ENCODE data around the gene ATAT1. TPM values are rescaled to one million over a fixed set of nuclear protein-coding genes. Genes with fewer than 3 reads are reported as not detected.

Gene ATAT1
- total and polyA plus RNA-seq, 2 of the 4 experiments (the other 2 are of a cell fraction): 5.6 to 15.5 TPM

DNA sequence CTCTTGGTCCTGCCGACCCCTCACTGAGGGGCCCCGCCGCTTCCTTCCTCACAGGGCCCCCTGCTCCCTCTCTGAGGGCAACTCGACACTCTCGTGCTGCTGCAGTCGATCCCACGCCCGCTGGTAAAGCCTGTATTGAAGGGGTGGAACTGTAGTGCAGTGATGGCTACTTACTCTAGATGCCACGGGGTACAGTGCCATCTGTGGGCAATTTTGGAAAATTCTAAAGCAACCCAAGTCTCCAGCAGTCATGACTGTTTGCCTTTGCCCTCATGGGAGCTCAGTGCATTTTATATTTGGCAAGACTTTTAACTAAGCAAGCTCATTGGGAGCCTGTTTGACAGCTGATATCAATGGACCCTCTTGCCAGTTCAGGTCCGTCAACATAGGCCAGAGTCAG, 13.8 kb downstream of the ATAT1 start:
- WGBS, 2 experiments (ENCODE audit: extremely low coverage in 2 of 2, insufficient read length in 1 of 2): 84% methylated on average over 4 of the region's 10 CpGs; no CpG with 5 or more reads in 1 of the 2 experiments
- TF ChIP-seq RFX5 (IDR thresholded peaks at IDR 0.05; ENCODE audit: low read depth, low read length) (no peak), NFE2L2 (IDR thresholded peaks at IDR 0.05; ENCODE audit: low read depth, low read length) (no peak), RCOR1 (IDR thresholded peaks at IDR 0.05; ENCODE audit: insufficient replicate concordance, low read length) (no peak), RAD21 (IDR thresholded peaks at IDR 0.05; ENCODE audit: low read length) (no peak), MAZ (IDR thresholded peaks at IDR 0.05; ENCODE audit: borderline replicate concordance, low read depth, low read length) (no peak), MXI1 (IDR thresholded peaks at IDR 0.05; ENCODE audit: borderline replicate concordance, low read depth, low read length) (no peak), MAFK (IDR thresholded peaks at IDR 0.05; ENCODE audit: low read depth, low read length) (no peak), FOS (IDR thresholded peaks at IDR 0.05; ENCODE audit: low read depth, low read length) (no peak), POLR2A (IDR thresholded peaks at IDR 0.05; ENCODE audit: low read depth, low read length) (no peak), SMC3 (IDR thresholded peaks at IDR 0.05; ENCODE audit: low read depth, low read length) (no peak), BHLHE40 (IDR thresholded peaks at IDR 0.05; ENCODE audit: low read depth, low read length) (no peak), CEBPB (IDR thresholded peaks at IDR 0.05; ENCODE audit: low read depth, low read length) (no peak), CHD1 (IDR thresholded peaks at IDR 0.05; ENCODE audit: low read depth, low read length) (no peak)
- TF ChIP-seq, protein P1, sequence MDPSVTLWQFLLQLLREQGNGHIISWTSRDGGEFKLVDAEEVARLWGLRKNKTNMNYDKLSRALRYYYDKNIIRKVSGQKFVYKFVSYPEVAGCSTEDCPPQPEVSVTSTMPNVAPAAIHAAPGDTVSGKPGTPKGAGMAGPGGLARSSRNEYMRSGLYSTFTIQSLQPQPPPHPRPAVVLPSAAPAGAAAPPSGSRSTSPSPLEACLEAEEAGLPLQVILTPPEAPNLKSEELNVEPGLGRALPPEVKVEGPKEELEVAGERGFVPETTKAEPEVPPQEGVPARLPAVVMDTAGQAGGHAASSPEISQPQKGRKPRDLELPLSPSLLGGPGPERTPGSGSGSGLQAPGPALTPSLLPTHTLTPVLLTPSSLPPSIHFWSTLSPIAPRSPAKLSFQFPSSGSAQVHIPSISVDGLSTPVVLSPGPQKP (IDR thresholded peaks at IDR 0.05; ENCODE audit: borderline replicate concordance, low read depth, low read length): no peak
- TF ChIP-seq, protein P2, sequence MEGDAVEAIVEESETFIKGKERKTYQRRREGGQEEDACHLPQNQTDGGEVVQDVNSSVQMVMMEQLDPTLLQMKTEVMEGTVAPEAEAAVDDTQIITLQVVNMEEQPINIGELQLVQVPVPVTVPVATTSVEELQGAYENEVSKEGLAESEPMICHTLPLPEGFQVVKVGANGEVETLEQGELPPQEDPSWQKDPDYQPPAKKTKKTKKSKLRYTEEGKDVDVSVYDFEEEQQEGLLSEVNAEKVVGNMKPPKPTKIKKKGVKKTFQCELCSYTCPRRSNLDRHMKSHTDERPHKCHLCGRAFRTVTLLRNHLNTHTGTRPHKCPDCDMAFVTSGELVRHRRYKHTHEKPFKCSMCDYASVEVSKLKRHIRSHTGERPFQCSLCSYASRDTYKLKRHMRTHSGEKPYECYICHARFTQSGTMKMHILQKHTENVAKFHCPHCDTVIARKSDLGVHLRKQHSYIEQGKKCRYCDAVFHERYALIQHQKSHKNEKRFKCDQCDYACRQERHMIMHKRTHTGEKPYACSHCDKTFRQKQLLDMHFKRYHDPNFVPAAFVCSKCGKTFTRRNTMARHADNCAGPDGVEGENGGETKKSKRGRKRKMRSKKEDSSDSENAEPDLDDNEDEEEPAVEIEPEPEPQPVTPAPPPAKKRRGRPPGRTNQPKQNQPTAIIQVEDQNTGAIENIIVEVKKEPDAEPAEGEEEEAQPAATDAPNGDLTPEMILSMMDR (conservative IDR thresholded peaks at IDR 0.05; ENCODE audit: low read depth, low read length): no peak
- TF ChIP-seq, protein P3, sequence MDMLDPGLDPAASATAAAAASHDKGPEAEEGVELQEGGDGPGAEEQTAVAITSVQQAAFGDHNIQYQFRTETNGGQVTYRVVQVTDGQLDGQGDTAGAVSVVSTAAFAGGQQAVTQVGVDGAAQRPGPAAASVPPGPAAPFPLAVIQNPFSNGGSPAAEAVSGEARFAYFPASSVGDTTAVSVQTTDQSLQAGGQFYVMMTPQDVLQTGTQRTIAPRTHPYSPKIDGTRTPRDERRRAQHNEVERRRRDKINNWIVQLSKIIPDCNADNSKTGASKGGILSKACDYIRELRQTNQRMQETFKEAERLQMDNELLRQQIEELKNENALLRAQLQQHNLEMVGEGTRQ (IDR thresholded peaks at IDR 0.05; ENCODE audit: low read depth, low read length): no peak

More for the DNA sequence above, 13.8 kb downstream of the ATAT1 start:
- Histone ChIP-seq H2BK5ac (ENCODE audit: low read depth, low read length, poor library complexity, severe bottlenecking) (no peak overlapping the region), H4K5ac (ENCODE audit: low read depth, low read length) (no peak overlapping the region), H3K36me3 (ENCODE audit: control insufficient read depth, insufficient read depth, low read length) (peaks cover 39% of the 10 kb centered on the region), H3K4ac (ENCODE audit: low read depth, low read length) (no peak overlapping the region), H3K79me1 (ENCODE audit: low read depth in 1 of 2, low read length in 2 of 2) (peaks cover 7 to 12% of the 10 kb centered on the region in 2 experiments; a peak in 3 of 4 replicates), H3K18ac (ENCODE audit: low read depth, low read length) (no peak overlapping the region), H2BK120ac (ENCODE audit: low read depth, low read length) (no peak overlapping the region), H3K9ac (ENCODE audit: low read depth, low read length) (no peak overlapping the region), H3K23ac (ENCODE audit: low read depth, low read length) (no peak overlapping the region), H4K91ac (ENCODE audit: insufficient read depth, low read depth, low read length) (no peak overlapping the region), H3K14ac (replicated peaks; ENCODE audit: low read depth, low read length) (no peak overlapping the region), H2AK9ac (replicated peaks; ENCODE audit: low read depth, low read length, poor library complexity) (no peak overlapping the region), H2AFZ (replicated peaks; ENCODE audit: low read length, poor library complexity) (no peak overlapping the region), H3K4me3 (ENCODE audit: insufficient read depth, low read depth, low read length) (no peak overlapping the region), H3K56ac (ENCODE audit: extremely low read depth, insufficient read depth, low read length) (no peak overlapping the region), H2BK15ac (ENCODE audit: low read depth, low read length) (no peak overlapping the region), H3K27me3 (ENCODE audit: control insufficient read depth, insufficient read depth, low read length) (no peaks in the 10 kb centered on the region), H2AK5ac (ENCODE audit: low read depth, low read length) (no peak overlapping the region), H4K8ac (ENCODE audit: low read depth in 2 of 2, low read length in 2 of 2) (no peak overlapping the region), H3K4me1 (ENCODE audit: control insufficient read depth, insufficient read depth, low read length) (no peaks in the 10 kb centered on the region), H2BK20ac (ENCODE audit: low read depth, low read length) (no peak overlapping the region), H3K27ac (ENCODE audit: insufficient read depth, low read length) (no peak overlapping the region), H4K20me1 (ENCODE audit: insufficient read depth, low read length) (no peaks in the 10 kb centered on the region), H3K9me3 (ENCODE audit: control insufficient read depth, insufficient read depth, low read length) (no peaks in the 10 kb centered on the region), H3K4me2 (ENCODE audit: low read depth, low read length) (no peak overlapping the region), H3K9me1 (ENCODE audit: insufficient read depth, low read length) (no peaks in the 10 kb centered on the region; the same call in 1 of the 2 replicates)
- BruUV-seq (replicated peaks): no TSS peak
- CTCF ChIA-PET: interaction anchor here (2.2 kb wide), 1 partner anchor 32 kb away, joined by 5 read pairs; the partner anchor contains the start of gene DHX16
- in situ Hi-C loops (cut with MboI; ENCODE audit: low sequenced_read_pairs): no loop called here
- ATAC-seq (ENCODE audit: low read depth) (no peak), DNase-seq (no peak)
- intact Hi-C loops (cut with micrococcal nuclease): loop anchor here (1.0 kb wide), 1 partner anchor 8 kb away; no protein-coding TSS in a partner anchor
- POLR2A ChIA-PET (ENCODE audit: unreplicated experiment): no interaction called here
- dilution Hi-C loops (cut with HindIII; ENCODE audit: low sequenced_read_pairs, unreplicated experiment): no loop called here
